Measurements from ENCODE around the gene SH2D3C. TPM values are rescaled to one million over a fixed set of nuclear protein-coding genes. Genes with fewer than 3 reads are reported as not detected.

The SH2D3C gene
- total and polyA plus RNA-seq, 2 of the 8 experiments (the other 6 are each of a cell fraction or from before 2014, with no cell fraction given): 6.4 to 8.1 TPM

DNA sequence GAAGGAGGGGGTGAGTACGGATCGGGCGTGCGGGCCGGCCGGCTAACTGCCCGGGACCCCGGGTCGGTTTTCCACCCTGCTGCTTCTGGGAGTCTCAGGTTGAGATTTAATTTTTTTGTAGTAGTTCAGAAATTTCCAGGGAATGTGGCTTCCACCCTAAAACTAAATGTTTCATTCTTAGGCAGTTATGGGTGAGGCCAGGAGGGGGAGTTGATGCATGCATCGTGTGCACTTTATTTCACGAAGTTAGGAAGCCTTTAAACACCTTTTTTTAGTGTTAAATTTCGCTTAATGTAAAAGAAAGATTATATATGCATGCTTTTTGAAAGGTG, 8.3 kb upstream of the SH2D3C start (continued):
- TF ChIP-seq FOSL1 (IDR thresholded peaks at IDR 0.05; ENCODE audit: insufficient read depth, low read depth, low read length) (no peak), TAF7 (optimal IDR thresholded peaks at IDR 0.05; ENCODE audit: borderline replicate concordance, low read depth, low read length) (no peak), KDM4A (IDR thresholded peaks at IDR 0.05; ENCODE audit: low read depth, low read length, severe bottlenecking) (no peak), RAD21 (IDR thresholded peaks at IDR 0.05 in 1 of 2, conservative IDR thresholded peaks at IDR 0.05 in 1 of 2; ENCODE audit: low read depth in 2 of 2, low read length in 2 of 2) (no peak), NRF1 (IDR thresholded peaks at IDR 0.05; ENCODE audit: low read depth, low read length) (no peak)
